VCaP (cell line): ENCODE measurements around the gene MARK4.

Experiments
- H3K27ac ChIP-seq: fragments of 450-650 bp; 2 replicates; pipeline ENCODE4 v1.5.1; 2017
- TF ChIP-seq, protein P1 (sequence below): fragments of 450-650 bp; conservative IDR thresholded peaks from 2 replicates; pipeline ENCODE4 v1.5.1; 2017; ENCODE audit warnings: mild to moderate bottlenecking, moderate library complexity

Gene MARK4

DNA sequence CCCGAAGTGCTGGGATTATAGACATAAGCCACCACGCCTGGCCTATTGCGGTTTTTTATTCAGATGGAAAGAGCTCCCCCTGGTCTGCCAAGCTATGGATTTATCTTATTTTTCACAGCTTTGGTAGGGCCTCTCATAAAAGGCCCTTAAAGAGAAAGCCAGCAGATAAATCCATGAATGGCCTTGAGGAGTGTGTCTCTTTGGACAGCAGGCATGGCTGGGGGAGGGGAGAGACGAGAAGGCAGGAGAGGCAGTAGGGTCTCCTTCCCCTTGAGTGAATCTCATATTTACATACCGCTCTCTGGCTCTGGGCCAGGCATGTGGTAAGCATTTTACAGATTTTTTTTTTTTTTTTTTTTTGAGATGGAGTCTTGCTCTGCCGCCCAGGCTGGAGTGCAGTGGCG lies 25.2 kb downstream of the MARK4 start:
- TF ChIP-seq, protein P1, sequence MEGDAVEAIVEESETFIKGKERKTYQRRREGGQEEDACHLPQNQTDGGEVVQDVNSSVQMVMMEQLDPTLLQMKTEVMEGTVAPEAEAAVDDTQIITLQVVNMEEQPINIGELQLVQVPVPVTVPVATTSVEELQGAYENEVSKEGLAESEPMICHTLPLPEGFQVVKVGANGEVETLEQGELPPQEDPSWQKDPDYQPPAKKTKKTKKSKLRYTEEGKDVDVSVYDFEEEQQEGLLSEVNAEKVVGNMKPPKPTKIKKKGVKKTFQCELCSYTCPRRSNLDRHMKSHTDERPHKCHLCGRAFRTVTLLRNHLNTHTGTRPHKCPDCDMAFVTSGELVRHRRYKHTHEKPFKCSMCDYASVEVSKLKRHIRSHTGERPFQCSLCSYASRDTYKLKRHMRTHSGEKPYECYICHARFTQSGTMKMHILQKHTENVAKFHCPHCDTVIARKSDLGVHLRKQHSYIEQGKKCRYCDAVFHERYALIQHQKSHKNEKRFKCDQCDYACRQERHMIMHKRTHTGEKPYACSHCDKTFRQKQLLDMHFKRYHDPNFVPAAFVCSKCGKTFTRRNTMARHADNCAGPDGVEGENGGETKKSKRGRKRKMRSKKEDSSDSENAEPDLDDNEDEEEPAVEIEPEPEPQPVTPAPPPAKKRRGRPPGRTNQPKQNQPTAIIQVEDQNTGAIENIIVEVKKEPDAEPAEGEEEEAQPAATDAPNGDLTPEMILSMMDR = no peak
- H3K27ac ChIP-seq = no peak overlapping the region

DNA sequence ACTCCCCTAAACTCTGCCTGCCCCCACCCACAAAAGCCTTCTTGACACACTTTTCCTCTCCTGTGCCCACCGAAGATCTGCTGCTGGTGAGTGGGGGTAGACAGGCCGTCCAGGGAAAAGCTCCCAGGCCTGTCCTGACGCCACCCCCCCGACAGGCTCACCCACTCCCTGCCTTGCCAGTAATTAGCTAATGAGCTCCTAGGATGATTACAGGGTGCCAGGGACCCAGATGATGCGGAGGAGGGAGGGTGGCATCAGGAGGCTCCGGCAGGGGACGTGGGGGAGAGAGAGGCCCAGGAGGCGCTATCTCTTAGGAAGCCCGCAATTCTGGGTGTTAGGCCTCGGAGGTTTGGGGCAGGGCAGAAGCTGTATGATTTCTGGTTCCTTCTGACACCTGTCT lies 27.0 kb downstream of the MARK4 start:
- no peak overlapping the region for H3K27ac ChIP-seq
- TF ChIP-seq, protein P1 = no peak

- TF ChIP-seq, protein P1 = no peak
- H3K27ac ChIP-seq = no peak overlapping the region
Measured at GRCh38 chr19:45279587-45280192, 28.6 kb downstream of the MARK4 start.

- TF ChIP-seq, protein P1 = no peak
- H3K27ac ChIP-seq = no peak overlapping the region
Measured at GRCh38 chr19:45280471-45280961, 29.4 kb downstream of the MARK4 start.

DNA sequence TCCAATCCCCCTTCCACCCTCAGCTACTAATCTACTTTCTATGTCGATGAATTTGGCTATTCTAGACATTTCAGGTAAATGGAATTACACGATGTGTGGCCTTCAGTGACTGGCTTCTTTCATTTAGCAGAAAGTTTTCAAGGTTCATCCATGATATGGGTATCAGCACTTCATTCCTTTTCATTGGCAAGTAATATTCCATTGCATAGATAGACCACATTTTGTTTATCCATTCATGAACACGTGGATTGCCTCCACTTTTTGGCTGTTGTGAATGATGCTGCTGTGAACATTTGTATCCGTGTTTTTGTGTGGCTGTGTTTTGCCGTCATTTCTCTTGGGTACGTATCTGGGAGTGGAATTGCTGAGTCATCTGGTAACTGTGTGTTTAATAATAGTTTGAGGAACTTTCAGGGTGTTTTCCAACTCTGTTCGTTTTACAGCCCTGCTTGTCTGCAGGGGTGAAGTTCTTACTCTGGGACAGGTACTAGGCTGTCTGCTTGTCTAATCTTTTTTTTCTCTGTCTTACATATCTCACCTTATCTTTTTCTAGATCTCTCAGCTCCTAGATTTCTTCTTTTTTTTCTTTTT lies 32.5 kb downstream of the MARK4 start:
- no peak overlapping the region for H3K27ac ChIP-seq
- TF ChIP-seq, protein P1 = no peak

DNA sequence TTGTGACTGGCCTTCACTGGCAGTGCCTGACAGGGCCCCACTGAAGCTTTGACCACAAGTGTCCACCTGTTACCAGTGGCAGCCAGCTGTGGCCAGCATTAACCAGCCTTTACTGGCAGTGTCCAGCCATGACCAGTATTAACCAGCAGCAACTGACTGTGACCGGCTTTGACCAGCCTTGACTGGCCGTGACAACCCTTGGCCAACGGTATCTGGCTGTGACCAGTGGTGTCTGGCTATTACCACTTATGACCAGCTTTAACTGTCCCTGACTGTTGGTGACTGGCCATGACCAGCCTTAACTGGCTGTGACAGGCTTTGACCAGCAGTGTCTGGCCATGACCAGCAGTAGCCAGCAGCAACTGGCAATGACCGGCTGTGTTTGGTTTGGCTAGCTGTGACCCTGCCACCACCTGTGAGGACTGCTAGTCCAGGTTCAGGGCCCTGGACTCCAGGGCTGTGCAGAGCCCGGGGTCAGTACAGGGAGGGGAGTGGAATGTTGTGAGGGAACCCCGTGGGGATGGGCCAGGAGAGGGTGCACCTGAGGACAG lies 39.4 kb downstream of the MARK4 start:
- TF ChIP-seq, protein P1 = no peak
- H3K27ac ChIP-seq = no peak overlapping the region

- no peak overlapping the region for H3K27ac ChIP-seq
- TF ChIP-seq, protein P1 = no peak
Measured at GRCh38 chr19:45291834-45292233, 40.8 kb downstream of the MARK4 start.
